ENCODE data around the gene ARID2. TPM values are rescaled to one million over a fixed set of nuclear protein-coding genes. Genes with fewer than 3 reads are reported as not detected.

The ARID2 gene
- total and polyA plus RNA-seq, 2 of the 4 experiments (the other 2 are of a cell fraction) = 5.4 to 28.1 TPM

DNA sequence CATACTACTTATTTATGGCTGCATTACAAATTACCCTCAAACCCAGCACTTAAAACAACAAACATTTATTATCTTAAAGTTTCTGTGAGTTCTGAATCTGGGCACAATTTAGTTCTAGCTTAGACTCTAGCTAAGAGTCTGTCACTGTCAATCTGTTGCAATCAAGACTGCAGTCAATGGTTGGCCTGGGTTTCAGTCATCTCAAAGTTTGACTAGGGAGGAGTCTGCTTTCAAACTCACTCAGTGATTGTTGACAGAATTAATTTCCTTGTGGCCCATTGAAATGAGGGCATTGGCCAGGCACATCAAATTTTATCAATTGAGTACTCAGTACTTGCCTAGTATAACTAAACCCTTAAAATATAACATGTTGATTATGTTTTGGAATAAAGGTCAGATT lies 51.6 kb downstream of the ARID2 start:
- BruUV-seq (replicated peaks) = no TSS peak

More for the DNA sequence above, 51.6 kb downstream of the ARID2 start:
- Histone ChIP-seq H3K27ac (ENCODE audit: insufficient read depth, low read length) (no peak overlapping the region), H2BK5ac (ENCODE audit: low read depth, low read length, poor library complexity, severe bottlenecking) (no peak overlapping the region), H2BK120ac (ENCODE audit: low read depth, low read length) (no peak overlapping the region), H3K79me1 (ENCODE audit: low read depth in 1 of 2, low read length in 2 of 2) (peaks cover 3 to 29% of the 10 kb centered on the region in 2 experiments; a peak in 3 of 4 replicates), H2AK9ac (replicated peaks; ENCODE audit: low read depth, low read length, poor library complexity) (no peak overlapping the region), H3K18ac (ENCODE audit: low read depth, low read length) (no peak overlapping the region), H3K4me2 (ENCODE audit: low read depth, low read length) (no peak overlapping the region), H3K9ac (ENCODE audit: low read depth, low read length) (no peak overlapping the region), H4K91ac (ENCODE audit: insufficient read depth, low read depth, low read length) (no peak overlapping the region), H3K36me3 (ENCODE audit: control insufficient read depth, insufficient read depth, low read length) (no peaks in the 10 kb centered on the region), H3K56ac (ENCODE audit: extremely low read depth, insufficient read depth, low read length) (no peak overlapping the region), H3K27me3 (ENCODE audit: control insufficient read depth, insufficient read depth, low read length) (no peaks in the 10 kb centered on the region), H3K9me1 (ENCODE audit: insufficient read depth, low read length) (0 out of 2 replicates have a peak, but pooled peaks cover 3% of the 10 kb centered on the region), H3K14ac (replicated peaks; ENCODE audit: low read depth, low read length) (no peak overlapping the region), H3K4me3 (ENCODE audit: insufficient read depth, low read depth, low read length) (no peak overlapping the region), H3K4me1 (ENCODE audit: control insufficient read depth, insufficient read depth, low read length) (no peaks in the 10 kb centered on the region), H2BK15ac (ENCODE audit: low read depth, low read length) (no peak overlapping the region), H4K5ac (ENCODE audit: low read depth, low read length) (no peak overlapping the region), H2AK5ac (ENCODE audit: low read depth, low read length) (no peak overlapping the region), H2BK20ac (ENCODE audit: low read depth, low read length) (no peak overlapping the region), H3K4ac (ENCODE audit: low read depth, low read length) (no peak overlapping the region), H3K9me3 (ENCODE audit: control insufficient read depth, insufficient read depth, low read length) (no peaks in the 10 kb centered on the region), H4K8ac (ENCODE audit: low read depth in 2 of 2, low read length in 2 of 2) (no peak overlapping the region), H3K23ac (ENCODE audit: low read depth, low read length) (no peak overlapping the region), H4K20me1 (ENCODE audit: insufficient read depth, low read length) (peaks cover 6% of the 10 kb centered on the region; the same call in 1 of the 2 replicates), H2AFZ (replicated peaks; ENCODE audit: low read length, poor library complexity) (no peak overlapping the region)
- no peak for TF ChIP-seq RCOR1 (IDR thresholded peaks at IDR 0.05; ENCODE audit: insufficient replicate concordance, low read length)
- no peak for TF ChIP-seq FOS (IDR thresholded peaks at IDR 0.05; ENCODE audit: low read depth, low read length)
- TF ChIP-seq CEBPB (IDR thresholded peaks at IDR 0.05; ENCODE audit: low read depth, low read length) = no peak
- TF ChIP-seq, protein P1, sequence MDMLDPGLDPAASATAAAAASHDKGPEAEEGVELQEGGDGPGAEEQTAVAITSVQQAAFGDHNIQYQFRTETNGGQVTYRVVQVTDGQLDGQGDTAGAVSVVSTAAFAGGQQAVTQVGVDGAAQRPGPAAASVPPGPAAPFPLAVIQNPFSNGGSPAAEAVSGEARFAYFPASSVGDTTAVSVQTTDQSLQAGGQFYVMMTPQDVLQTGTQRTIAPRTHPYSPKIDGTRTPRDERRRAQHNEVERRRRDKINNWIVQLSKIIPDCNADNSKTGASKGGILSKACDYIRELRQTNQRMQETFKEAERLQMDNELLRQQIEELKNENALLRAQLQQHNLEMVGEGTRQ (IDR thresholded peaks at IDR 0.05; ENCODE audit: low read depth, low read length) = no peak
- no peak for DNase-seq
- ChIA-PET CTCF (interaction anchor here (0.8 kb wide), 1 partner anchor 9 kb away, joined by 3 read pairs; no protein-coding TSS in a partner anchor), POLR2A (ENCODE audit: unreplicated experiment) (no interaction called here)
- intact Hi-C loops (cut with micrococcal nuclease) (no loop called here), dilution Hi-C loops (cut with HindIII; ENCODE audit: low sequenced_read_pairs, unreplicated experiment) (no loop called here), in situ Hi-C loops (cut with MboI; ENCODE audit: low sequenced_read_pairs) (no loop called here)
- no peak for ATAC-seq (ENCODE audit: low read depth)
